GM18511 (cell line): ENCODE results near the gene ACSS2.

Experiments
- ATAC-seq: cut with Tn5 transposase; IDR thresholded peaks from one replicate; pipeline ENCODE4 v1.9.1; 2021; ENCODE audit warnings: mild to moderate bottlenecking, moderate library complexity; ENCODE audit not compliant: unreplicated experiment

ACSS2 gene

GRCh38 chr20:34945315-34946077 lies 69.1 kb downstream of the ACSS2 start:
- ATAC-seq = no peak

DNA sequence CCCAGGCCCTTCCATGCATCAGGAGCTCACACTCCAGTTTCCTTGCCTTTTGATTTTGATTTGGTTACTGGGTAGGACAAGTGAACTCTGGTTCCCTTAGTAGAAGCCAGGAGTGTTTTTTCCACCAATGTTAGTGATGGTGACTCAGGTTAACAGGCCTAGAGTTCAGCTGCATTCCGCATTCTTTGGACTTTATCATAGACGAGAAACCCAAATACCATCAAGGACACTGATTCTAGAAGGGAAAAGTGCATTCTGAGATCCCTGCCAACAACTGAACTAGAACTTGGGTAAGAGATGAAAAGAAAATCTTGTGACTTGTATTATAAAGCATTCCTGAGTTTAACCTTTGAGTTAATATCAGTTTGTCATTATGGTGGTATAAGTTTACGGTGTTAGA lies 70.2 kb downstream of the ACSS2 start:
- ATAC-seq = no peak

- ATAC-seq = no peak
Observed at GRCh38 chr20:34947336-34947735, 70.9 kb downstream of the ACSS2 start.

DNA sequence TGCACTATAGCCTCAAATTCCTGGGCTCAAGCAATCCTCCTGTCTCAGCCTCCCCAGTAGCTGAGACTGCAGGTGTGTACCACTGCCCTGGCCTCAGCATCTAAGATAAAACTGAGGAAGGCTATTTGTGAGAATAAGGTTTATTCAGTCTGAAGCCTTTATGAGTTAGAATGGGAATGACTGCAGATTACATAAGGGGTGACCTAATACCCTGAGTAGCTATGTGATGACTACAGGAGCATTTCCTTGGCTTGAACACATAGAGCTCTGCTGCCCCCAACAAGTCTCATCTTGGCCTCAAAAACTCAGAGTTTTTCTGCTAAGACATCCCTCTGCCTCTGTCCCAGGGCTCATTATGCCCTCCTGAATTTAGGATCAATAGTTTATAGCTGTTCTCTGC lies 71.6 kb downstream of the ACSS2 start:
- no peak for ATAC-seq

DNA sequence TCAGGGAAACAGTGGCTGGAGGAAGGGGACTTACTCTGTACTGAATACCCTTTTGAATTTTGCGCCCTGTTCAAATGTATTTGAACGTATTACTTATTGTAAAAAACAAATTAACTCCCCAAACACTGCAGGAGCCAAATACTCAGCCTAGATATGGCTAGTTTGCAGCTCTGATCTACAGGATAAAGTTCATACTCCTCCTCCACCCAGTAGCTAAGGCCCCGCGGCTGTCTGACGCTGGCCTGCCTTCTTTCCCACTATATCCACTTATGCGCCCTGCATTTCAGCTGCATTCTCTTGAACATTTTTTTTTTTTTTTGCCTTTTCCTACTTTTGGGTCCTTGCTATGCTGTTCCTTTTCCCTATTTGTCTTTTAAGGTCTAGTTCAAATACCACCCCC lies 72.7 kb downstream of the ACSS2 start:
- ATAC-seq = no peak

DNA sequence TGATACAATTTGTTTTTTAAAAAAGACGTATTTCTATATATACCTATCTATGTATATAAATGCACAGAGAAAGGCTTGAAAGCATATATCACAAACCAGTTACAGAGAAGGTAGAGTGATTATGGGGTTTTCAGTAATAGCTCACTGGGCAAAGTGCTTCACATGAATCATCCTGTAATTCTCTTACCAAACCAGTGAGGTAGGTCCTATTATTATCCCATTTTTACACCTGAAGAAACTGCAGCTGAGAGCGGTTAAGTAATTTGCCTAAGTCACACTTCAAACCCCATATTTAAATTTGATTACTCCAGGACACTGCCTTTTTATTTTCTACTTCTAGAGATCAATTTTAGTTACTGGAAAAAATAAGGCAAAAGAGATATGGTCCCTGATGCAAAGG lies 74.8 kb downstream of the ACSS2 start:
- no peak for ATAC-seq

DNA sequence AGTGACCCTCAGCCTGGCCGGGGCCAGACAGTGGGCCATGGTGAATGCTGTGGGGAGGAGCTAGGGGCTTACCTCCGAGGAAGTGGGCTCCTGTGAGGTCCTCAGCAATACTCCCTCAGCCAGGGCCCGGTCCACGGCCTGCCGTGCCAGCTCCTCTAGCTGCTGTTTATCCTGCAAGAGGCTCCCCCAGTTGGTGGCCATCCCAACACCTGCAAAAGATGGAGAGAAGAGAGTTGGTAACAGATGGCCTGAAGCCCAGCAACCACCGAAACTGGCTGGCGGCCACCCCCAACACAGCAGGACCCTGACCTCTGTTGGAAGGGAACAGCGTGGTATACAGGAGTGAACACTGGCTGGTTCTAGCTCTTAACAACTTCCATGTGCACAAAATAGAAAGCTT lies 75.2 kb downstream of the ACSS2 start:
- ATAC-seq = no peak

- ATAC-seq = no peak
Observed at GRCh38 chr20:34952671-34953070, 76.3 kb downstream of the ACSS2 start.

DNA sequence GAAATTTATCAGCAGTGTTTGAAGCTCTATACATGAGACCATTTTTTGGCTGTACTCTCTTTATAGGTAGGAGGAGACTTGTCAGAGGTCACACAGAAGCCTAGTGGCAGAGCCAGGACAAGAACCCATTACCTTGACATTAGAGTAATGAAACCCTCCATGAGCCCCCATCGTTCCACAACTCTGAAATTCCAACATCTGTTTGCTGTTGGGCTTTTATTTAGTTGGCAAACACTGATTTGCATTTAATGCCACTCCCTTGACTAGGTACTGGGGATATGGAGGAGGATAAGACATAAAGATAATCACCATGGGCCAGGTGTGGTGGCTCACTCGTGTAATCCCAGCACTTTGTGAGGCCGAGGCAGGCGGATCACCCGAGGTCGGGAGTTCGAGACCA lies 77.5 kb downstream of the ACSS2 start:
- ATAC-seq = no peak

DNA sequence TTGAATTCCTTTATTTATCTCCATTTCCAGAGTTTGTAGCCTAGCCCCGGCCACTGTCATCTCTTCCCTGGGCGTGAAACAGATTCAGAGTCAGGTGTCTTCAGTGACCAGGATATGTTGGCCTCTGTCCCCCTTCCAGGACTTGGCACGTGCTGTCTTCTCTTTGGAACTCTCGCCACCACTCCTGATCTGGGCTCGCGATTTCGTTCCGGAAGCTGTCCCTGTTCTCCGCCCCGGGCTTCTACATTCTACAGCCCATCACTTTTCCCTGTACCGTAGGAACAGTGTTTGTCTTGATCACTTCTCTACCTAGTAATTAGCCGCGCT lies 78.5 kb downstream of the ACSS2 start:
- ATAC-seq = no peak

DNA sequence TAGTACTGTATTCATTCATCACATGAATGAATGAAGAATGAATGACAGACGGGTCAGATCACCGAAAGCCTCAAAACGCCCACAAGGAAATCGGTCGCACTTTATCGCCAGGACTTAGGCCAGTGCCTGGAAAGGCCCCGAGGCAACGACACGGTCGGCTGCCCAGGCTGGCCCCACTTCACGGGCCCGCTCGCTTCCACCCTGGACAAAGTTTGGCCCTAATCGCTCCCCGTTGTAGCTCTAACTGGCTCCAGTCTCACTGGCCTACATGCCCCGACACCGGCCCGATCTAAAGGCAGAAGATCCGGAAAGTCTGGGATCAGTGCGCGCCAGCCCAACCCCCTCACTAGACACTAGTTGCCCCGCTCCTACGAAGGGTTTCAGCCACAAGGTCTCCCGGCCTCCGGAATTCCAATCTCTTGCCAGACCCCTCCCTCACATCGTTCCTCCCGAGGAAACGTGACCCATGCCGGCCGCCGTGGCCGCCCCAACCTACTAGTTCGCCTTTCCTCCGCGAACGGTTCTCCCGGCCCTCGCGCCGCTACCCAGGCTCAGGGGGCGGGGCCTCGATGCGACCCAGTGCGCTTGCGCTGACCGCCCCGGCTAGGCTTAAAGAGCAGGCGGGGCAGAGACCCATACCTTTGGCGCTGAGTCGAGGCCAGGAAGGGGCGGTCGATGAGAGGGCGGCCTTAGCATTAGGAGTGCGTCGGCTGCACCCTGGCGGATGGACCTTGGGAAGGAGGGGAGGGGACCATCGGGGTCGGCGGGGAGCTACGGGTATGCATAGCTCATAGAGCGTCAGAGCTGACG lies 79.0 kb downstream of the ACSS2 start, which contains the start of the genes GSS and MYH7B:
GSS (minus strand) TSS at position 576 of the 810 bp plus-strand sequence. CDS start 3,954 bp downstream, outside the sequence.
MYH7B (plus strand) TSS at position 638 of the 810 bp plus-strand sequence. CDS start 22,138 bp downstream, outside the sequence.
- peak; percentile 94 for ATAC-seq

GRCh38 chr20:34956041-34956458 lies 79.6 kb downstream of the ACSS2 start:
- ATAC-seq = no peak

DNA sequence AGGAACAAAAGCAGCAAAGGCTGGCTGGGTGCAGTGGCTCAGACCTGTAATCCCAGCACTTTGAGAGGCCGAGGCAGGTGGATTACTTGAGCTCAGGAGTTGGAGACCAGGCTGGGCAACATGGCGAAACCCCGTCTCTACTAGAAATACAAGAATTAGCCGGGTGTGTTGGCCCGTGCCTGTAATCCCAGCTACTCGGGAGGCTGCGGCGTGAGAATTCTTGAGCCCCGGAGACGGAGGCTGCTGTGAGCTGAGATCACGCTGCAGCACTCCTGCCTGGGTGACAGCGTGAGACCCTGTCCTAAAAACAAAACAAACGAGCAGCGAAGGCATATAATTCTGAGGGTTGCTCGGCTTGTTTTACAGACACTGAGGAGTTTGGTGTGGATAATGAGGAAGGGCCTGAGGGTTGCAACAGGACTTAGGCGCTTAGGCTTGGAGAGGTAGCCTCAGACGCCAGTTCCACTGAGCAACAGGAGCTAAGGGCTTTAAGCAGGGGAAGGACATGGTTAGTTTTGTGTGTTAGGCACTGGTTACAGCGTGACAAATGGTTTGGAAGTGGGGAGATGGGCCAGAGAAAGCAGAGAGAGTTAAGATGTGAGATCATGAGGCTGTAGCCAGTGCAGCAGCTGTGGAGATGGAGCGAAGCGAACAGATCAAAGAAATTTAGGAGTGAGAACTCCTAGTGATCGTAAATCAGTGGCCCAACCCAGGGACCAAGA lies 80.5 kb downstream of the ACSS2 start:
- no peak for ATAC-seq

GRCh38 chr20:34964486-34964885 lies 88.1 kb downstream of the ACSS2 start:
- no peak for ATAC-seq

GRCh38 chr20:34965051-34965450 lies 88.6 kb downstream of the ACSS2 start:
- no peak for ATAC-seq

DNA sequence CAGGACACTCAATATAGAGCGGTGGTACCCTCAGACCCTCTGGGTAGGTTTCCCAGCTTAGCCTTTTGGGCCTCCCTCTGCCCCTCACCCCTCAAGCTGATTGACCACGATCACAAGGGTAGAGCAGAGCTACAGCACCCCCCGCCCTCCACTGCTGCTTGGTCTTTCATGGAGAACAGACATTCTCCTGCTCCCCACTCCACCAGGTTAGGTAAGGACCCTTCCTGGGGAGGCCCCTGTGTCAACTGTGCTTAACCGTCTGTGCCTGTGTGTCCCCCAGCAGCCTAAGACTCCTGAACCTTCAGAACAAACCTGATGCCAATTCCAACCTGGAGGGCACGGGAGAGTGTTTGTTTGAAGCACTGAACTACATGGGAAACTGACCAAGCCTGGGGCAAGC lies 91.0 kb downstream of the ACSS2 start:
- ATAC-seq = no peak

GRCh38 chr20:34968042-34968775 lies 91.8 kb downstream of the ACSS2 start:
- no peak for ATAC-seq

GRCh38 chr20:34970193-34970840 lies 93.9 kb downstream of the ACSS2 start:
- no peak for ATAC-seq

- no peak for ATAC-seq
Observed at GRCh38 chr20:34970846-34971560, 94.6 kb downstream of the ACSS2 start.
